Measurements from ENCODE around the gene SLX4IP. TPM values are rescaled to one million over a fixed set of nuclear protein-coding genes. Genes with fewer than 3 reads are reported as not detected.

SLX4IP gene
- polyA plus RNA-seq, 3 donors: 5.9 to 11.2 (median 10.7) TPM

DNA sequence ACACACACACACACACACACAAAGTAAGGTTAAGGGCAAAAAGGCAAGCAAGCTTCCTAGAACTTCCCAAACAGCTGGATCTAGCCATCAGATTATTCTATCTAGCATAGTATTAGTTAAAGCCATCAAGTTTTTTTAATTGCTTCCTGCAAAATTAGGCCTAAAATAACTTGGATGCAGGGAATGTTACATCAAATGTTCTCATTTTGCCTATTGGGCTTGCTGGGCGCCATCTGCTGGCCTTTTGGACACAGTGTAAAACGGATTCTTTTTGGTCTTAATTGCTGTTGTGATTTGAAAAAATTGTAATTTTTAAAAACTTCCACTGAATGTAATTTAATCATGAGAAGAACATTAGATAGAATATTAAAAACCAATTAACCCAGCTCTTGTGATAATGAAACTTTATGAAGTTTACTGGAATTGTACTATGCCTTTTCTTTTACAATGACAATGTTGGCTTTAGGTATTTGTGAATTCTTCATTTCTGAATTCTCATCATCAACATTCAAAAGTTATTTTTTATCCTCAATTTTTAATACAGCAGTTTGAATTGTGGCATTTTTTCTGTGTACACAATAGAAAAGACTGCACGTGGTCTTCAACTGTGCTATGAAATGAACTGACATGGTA is 7.9 kb upstream of the SLX4IP start:
- DNase-seq: peak; percentile 70

DNA sequence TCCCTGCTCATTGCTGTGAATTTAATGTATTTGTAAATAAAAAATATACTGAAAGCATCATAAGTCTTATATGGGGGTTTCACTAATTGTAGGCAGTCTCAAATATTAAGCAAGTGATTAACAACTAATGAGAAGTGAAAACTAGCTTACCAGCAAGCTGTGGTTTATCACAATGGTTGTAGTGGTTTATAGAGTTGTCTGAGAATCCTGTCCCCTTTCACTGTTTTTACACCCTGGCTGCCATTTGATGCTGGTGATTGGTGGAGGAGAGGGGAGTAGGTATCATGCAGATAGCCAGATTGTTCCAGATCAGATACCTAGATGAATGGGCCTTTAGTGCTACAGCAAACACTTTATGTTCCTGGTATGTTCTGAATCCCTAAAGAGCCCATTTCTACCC is 7.1 kb upstream of the SLX4IP start:
- DNase-seq: no peak

DNA sequence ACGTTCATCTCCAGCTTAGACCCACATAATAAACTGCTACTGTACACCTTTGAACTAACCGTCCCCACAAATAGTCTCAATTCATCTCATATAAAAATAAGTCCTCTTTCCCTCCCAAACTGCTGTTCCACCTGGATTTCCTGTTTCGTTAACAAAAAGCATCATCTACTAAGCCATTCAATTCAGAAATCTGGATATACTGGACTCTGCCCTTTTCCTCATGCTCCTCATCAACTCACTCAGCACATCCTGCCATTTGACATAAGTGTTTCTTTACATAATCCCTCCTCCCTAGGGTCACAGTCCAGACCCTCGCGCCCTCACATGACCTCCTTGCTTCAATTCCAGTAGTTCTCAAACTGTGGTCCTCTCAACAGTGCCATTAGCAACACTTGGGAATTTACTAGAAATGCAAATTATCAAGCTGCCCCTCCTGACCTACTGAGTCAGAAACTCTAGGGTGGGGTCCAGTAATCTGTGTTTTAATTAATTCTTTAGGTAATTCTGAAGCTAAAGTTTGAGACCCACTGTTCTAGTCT is 5.6 kb upstream of the SLX4IP start:
- no peak for DNase-seq

DNA sequence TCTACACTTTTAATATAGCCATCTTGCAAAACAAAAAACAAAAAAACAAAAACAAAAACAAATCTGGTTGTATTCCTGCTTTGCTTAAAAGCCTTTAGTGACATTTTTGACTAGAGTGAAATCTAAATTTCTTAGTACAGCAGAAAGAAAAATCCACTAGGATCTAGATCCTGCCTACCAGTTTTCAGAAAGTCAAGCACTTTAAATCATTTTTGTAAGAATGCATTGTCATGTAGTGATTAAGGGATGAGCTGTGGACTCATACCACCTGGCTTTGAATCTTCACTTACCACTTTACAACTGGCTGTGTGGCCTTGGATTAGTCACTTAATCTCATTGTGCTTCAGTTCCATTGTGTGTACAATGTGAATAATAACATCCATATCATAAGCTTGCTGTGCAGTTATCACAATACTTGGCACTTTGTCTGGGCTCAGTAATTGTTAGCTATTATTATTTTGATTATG is 5.1 kb upstream of the SLX4IP start:
- no peak for DNase-seq

- DNase-seq: no peak
Observed at GRCh38 chr20:10430704-10431103, 4.4 kb upstream of the SLX4IP start.

- no peak for DNase-seq
Observed at GRCh38 chr20:10432079-10432478, 3.0 kb upstream of the SLX4IP start.

DNA sequence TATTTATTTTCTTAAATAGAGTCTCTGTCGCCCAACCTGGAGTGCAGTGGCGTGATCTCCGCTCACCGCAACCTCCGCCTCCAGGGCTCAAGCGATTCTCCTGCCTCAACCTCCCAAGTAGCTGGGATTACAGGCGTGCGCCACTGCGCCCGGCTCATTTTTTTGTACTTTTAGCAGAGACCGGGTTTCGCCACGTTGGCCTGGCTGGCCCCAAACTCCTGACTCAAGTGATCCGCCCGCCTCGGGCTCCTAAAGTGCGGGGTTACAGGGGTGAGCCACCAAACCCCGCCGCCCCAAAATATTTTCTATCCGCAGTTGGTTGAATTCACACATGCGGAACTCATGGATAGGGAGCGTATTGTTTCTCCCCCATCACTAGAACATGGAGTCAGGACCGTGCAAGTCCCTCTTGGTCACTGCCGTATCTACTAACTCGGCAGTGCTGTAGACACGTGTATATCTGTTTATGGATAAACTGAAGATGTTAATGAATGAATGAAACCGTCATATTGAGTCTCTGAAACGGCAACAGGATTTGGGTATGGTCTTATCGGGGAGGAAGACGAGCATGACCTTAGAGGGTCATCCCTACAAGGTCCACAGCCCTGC is 2.0 kb upstream of the SLX4IP start:
- DNase-seq: no peak

GRCh38 chr20:10433623-10434466 is 1.3 kb upstream of the SLX4IP start, which contains the start of gene MKKS:
TSS of gene MKKS (minus strand) at chr20:10434222. CDS start at chr20:10413514, 20,708 bp downstream.
- DNase-seq: peak; percentile 93

GRCh38 chr20:10434467-10434831 is 656 bp upstream of the SLX4IP start:
- peak; percentile 99 for DNase-seq

DNA sequence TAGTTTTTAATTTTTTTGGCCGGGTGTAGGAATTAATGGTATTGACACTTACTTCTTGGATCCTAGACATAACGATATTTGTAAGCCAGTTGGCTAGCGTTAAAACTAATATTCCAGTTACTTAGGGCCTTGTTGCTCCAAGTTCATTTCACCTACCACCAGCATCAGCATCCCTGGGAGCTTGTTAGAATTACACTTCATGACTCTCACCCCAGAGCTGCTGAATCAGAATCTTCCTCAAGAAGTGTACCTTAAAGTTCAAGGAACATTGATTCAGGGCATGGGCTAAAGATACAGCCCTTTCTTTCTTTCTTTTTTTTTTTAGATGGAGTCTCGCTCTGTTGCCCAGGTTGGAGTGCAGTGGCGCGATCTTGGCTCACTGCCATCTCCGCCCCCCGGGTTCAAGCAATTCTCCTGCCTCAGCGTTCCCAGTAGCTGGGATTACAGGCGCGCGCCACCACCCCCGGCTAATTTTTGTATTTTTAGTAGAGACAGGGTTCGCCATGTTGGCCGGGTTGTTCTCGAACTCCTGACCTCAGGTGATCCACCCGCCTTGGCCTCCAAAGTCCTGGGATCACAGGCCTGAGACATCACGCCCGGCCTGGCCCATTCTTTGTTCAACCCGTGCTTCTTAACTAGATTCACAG is 1.1 kb downstream of the SLX4IP start:
- no peak for DNase-seq

DNA sequence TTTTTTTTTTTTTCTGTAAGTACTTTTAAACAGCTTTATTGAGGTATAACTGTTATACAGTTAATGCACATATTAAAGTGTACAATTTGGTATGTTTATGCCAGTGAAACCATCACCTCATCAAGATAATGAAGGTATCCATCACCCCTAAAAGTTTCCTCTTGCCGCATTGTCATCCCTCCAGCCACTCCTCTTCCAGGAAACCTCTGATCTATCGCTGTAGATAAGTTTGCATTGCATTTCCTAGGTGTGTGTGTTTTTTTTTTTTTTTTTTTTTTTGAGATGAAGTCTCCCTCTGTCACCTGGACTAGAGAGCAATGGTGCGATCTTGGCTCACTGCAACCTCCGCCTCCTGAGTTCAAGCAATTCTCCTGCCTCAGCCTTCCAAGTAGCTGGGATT is 3.1 kb downstream of the SLX4IP start:
- no peak for DNase-seq

DNA sequence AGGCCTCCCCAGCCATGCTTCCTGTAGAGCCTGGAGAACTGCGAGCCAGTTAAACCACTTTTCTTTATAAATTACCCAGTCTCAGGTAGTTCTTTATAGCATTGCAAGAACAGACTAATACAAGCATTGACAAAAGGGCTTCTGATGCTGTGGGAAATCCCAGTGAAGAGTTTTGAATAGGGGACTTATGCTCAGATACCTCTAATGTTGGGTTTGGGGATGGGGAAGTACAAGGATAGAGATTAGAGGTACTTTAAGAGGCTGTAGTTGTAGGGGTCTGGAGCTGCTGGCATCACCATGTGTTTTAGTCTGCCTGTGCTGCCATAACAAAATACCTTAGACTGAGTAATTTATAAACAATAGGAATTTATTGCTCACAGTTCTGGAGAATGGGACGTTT is 8.8 kb downstream of the SLX4IP start:
- no peak for DNase-seq

GRCh38 chr20:10445758-10446157 is 10.7 kb downstream of the SLX4IP start:
- no peak for DNase-seq

DNA sequence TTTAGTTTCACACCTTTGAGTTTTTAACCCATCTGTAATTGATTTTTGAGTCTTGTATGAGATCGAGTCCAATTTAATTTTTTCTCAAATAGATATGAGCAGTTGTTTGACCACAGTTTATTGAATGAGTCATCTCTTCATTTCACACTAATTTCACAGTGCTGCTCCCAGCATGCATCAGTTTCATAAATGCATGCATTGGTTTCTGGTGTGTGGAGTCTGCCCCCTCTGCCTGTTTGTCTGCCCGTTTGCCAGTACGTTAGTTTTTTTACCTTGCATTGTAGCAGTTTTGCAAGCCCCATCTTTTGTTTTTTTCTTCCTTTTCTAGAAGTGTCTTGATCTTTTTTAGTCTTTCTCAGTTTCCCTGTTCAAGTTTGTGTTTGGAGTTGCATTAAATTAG is 11.9 kb downstream of the SLX4IP start:
- DNase-seq: no peak

GRCh38 chr20:10448270-10449156 is 13.4 kb downstream of the SLX4IP start:
- DNase-seq: no peak

GRCh38 chr20:10449270-10449669 is 14.2 kb downstream of the SLX4IP start:
- DNase-seq: no peak

GRCh38 chr20:10453241-10453640 is 18.1 kb downstream of the SLX4IP start:
- no peak for DNase-seq

DNA sequence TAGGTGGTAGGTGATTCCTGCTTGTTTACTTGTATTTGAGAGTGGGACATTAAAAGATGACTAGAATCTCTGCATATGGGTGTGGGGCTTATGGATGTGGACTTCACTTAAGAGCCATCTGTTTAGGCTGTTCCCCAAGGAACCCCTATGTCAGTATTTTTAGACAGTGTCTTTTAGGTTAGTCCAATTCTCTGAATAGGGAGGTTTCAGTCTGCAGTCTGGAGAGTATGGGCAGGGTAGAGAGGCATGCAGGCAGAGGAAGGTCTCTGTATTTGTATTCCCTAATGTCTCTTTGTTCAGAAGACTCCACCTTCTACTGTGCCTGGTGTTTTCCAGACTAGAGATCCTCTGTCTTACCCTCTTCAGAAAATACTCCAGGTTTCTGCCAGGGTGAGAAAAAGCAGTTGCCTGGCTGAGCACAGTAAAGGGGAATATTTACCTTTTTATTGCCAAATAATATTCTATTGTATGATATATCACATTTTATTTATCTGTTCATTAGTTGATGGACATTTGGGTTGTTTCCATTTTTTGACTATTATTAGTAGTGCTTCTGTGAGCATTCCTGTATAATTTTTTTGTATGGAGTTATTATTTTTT is 19.1 kb downstream of the SLX4IP start:
- no peak for DNase-seq

- no peak for DNase-seq
Observed at GRCh38 chr20:10461495-10461894, 26.4 kb downstream of the SLX4IP start.

DNA sequence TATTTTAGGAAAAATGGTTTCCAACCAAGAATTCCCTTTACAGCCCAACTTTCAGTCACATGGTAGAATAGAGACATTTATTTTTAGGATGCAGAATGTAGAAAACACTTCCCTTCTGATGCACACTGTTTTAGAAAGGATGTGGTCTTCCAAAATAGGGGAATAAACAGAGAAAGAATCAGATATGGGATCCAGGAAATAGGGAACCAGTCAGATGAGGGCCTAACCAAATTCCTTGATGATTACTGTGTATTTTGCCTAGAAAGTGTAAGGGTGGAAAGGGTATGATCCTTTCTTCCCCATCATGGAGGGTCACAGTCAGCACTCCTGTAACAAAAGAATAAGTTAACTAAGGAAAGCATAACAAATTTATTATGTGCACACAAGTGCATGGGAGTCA is 27.4 kb downstream of the SLX4IP start:
- DNase-seq: no peak

GRCh38 chr20:10463622-10464021 is 28.5 kb downstream of the SLX4IP start:
- no peak for DNase-seq

All from renal pelvis (tissue), 4 donors.